Esophagus (tissue), 2 donors: ENCODE data around the gene GMDS. TPM values are rescaled to one million over a fixed set of nuclear protein-coding genes. Genes with fewer than 3 reads are reported as not detected.
"Not testable (repeated sequence)": the region's sequence is repeated elsewhere in the genome, so short reads cannot be mapped to it uniquely, and the experiment has no call there.

ENCODE experiments used
- H3K27ac ChIP-seq, 2 donors: one replicate each; pipeline ENCODE4 v1.5.1; 2013; ENCODE audit warnings: low read depth in 2 of 2, mild to moderate bottlenecking in 2 of 2, inconsistent platforms in 1 of 2, low read length in 1 of 2, moderate library complexity in 1 of 2
- H3K27me3 ChIP-seq, 2 donors: one replicate each; pipeline ENCODE4 v1.6.1; 2013; ENCODE audit warnings: low read length in 2 of 2, control low read depth in 1 of 2, mild to moderate bottlenecking in 1 of 2; ENCODE audit not compliant: insufficient read depth in 2 of 2, control insufficient read depth in 1 of 2
- H3K36me3 ChIP-seq, 2 donors: one replicate each; pipeline ENCODE4 v1.6.1; 2013; ENCODE audit warnings: low read length in 1 of 2; ENCODE audit not compliant: control insufficient read depth in 2 of 2, insufficient read depth in 2 of 2
- H3K4me1 ChIP-seq, 2 donors: one replicate each; pipeline ENCODE4 v1.6.1; 2013; ENCODE audit warnings: low read length in 1 of 2; ENCODE audit not compliant: control insufficient read depth in 2 of 2, insufficient read depth in 2 of 2
- H3K4me3 ChIP-seq, 2 donors: one replicate each; pipeline ENCODE4 v1.5.1; 2013; ENCODE audit warnings: low read length in 2 of 2, mild to moderate bottlenecking in 2 of 2, low read depth in 1 of 2, moderate library complexity in 1 of 2
- H3K9me3 ChIP-seq, 2 donors: one replicate each; pipeline ENCODE4 v1.6.1; 2013; ENCODE audit warnings: mild to moderate bottlenecking in 2 of 2, low read depth in 1 of 2, low read length in 1 of 2, moderate library complexity in 1 of 2; ENCODE audit not compliant: control insufficient read depth in 2 of 2, insufficient read depth in 1 of 2
- WGBS, 2 donors: extraction: QIAGEN DNeasy Blood & Tissue Kit; methylation state at CpG; one replicate each; pipeline ENCODE4 v1.1.7; 2013; 5-methylcytosine and 5-hydroxymethylcytosine counted together
- polyA plus RNA-seq, 2 donors: library from polyadenylated mRNA; stranded (reverse); fragments of 200-250 nt; gene quantifications; one replicate each; pipeline ENCODE4 v1.2.3, GENCODE V29; 2013
- donor health status: healthy with polysubstance abuse.
- donor health status: Bipolar disorder and iron deficiency.

The GMDS gene
- polyA plus RNA-seq, 2 donors: 42.4 to 54.5 TPM

DNA sequence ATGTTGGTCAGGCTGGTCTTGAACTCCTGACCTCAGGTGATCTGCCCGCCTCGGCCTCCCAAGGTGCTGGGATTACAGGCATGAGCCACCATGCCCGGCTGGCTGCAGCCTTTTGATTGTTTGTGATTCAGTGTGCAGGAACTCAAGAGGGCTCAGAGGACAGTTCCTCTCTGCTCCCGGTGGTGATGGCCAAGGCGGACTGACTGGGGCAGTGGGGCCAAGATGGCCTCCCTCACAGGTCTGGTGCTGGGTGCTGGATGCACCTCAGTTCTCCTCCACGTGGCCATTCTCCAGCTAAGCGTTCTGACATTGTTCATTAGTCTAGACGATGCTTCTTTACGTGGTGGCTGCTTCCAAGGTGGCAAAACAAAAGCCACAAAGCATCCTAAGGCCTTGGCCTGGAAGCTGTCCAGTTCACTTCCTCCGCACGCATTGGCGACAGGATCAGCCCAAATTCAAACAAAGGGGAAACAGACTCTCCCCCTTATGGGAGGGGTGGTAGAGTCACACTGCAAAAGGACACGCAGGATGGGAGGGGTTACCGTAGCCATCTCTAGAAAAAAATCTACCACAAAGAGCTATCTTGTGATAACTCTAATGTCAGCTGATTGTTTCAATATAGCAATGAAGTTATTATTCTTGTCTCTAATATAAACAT, 488.8 kb downstream of the GMDS start:
- H3K4me1 ChIP-seq: no peaks in the 10 kb centered on the region
- WGBS, 2 donors: 76 to 82% methylated on average over 12 to 14 of the region's 14 CpGs
- H3K27ac ChIP-seq: no peak overlapping the region
- H3K9me3 ChIP-seq: no peaks in the 10 kb centered on the region
- H3K36me3 ChIP-seq: no peaks in the 10 kb centered on the region
- no peaks in the 10 kb centered on the region for H3K27me3 ChIP-seq
- no peak overlapping the region for H3K4me3 ChIP-seq

- not testable (repeated sequence) for H3K36me3 ChIP-seq, H3K27ac ChIP-seq, H3K27me3 ChIP-seq, H3K4me1 ChIP-seq, H3K9me3 ChIP-seq, H3K4me3 ChIP-seq
- WGBS, 2 donors: 91 to 92% methylated on average over 8 of the region's 8 CpGs
Observed at GRCh38 chr6:1751063-1751462, 494.3 kb downstream of the GMDS start.

GRCh38 chr6:1749041-1749440, 496.4 kb downstream of the GMDS start:
- no peak overlapping the region for H3K4me3 ChIP-seq
- no peaks in the 10 kb centered on the region for H3K27me3 ChIP-seq
- peaks cover 0 to 2% of the 10 kb centered on the region in 2 donors for H3K4me1 ChIP-seq
- WGBS, 2 donors: 85 to 94% methylated on average over 6 of the region's 6 CpGs
- H3K36me3 ChIP-seq: no peaks in the 10 kb centered on the region
- no peaks in the 10 kb centered on the region for H3K9me3 ChIP-seq
- H3K27ac ChIP-seq: no peak overlapping the region

GRCh38 chr6:1747531-1747930, 497.9 kb downstream of the GMDS start:
- Histone ChIP-seq H3K27ac (no peak overlapping the region), H3K9me3 (no peaks in the 10 kb centered on the region), H3K27me3 (no peaks in the 10 kb centered on the region), H3K36me3 (no peaks in the 10 kb centered on the region), H3K4me3 (no peak overlapping the region), H3K4me1 (peaks cover 0 to 2% of the 10 kb centered on the region in 2 donors)
- 72 to 79% methylated on average over 5 of the region's 5 CpGs for WGBS, 2 donors

GRCh38 chr6:1747003-1747402, 498.4 kb downstream of the GMDS start:
- Histone ChIP-seq H3K36me3 (no peaks in the 10 kb centered on the region), H3K4me3 (no peak overlapping the region), H3K27ac (no peak overlapping the region), H3K9me3 (no peaks in the 10 kb centered on the region), H3K27me3 (no peaks in the 10 kb centered on the region), H3K4me1 (peaks cover 0 to 2% of the 10 kb centered on the region in 2 donors)
- 84 to 89% methylated on average over 4 of the region's 4 CpGs for WGBS, 2 donors

- Histone ChIP-seq H3K27ac (no peak overlapping the region), H3K27me3 (no peaks in the 10 kb centered on the region), H3K4me3 (no peak overlapping the region), H3K9me3 (no peaks in the 10 kb centered on the region), H3K36me3 (no peaks in the 10 kb centered on the region), H3K4me1 (peaks cover 0 to 2% of the 10 kb centered on the region in 2 donors)
- WGBS, 2 donors: 85 to 90% methylated on average over 8 of the region's 8 CpGs
Observed at GRCh38 chr6:1745814-1746213, 499.6 kb downstream of the GMDS start.

GRCh38 chr6:1744543-1744942, 500.9 kb downstream of the GMDS start:
- Histone ChIP-seq H3K27me3 (no peaks in the 10 kb centered on the region), H3K4me3 (no peak overlapping the region), H3K36me3 (no peaks in the 10 kb centered on the region), H3K4me1 (peaks cover 0 to 2% of the 10 kb centered on the region in 2 donors), H3K27ac (no peak overlapping the region), H3K9me3 (no peaks in the 10 kb centered on the region)
- WGBS, 2 donors: 94 to 95% methylated on average over 9 of the region's 9 CpGs

DNA sequence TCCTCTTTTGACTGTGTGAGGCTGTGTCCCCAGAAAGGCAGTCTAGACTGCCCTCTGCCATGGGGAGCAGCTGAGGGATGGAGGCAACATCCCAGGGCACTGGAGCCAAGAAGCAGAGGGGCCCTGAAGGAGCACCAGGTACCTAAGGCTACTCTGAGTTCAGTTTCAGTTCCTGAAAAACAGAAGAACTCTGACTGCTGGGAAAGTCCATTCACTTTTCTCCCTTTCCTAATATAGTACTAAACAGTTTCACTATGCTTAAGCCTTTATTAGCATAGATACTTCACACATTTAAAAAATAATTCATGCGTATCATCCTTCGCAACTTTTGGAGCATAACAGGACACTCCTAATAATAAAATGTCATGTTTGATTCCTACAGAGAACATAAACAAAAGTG, 505.7 kb downstream of the GMDS start:
- Histone ChIP-seq H3K9me3 (no peaks in the 10 kb centered on the region), H3K36me3 (no peaks in the 10 kb centered on the region), H3K27ac (no peak overlapping the region), H3K27me3 (no peaks in the 10 kb centered on the region), H3K4me1 (peaks cover 0 to 5% of the 10 kb centered on the region in 2 donors), H3K4me3 (no peak overlapping the region)
- 79 to 81% methylated on average over 2 of the region's 2 CpGs for WGBS, 2 donors

- Histone ChIP-seq H3K4me1 (peaks cover 0 to 3% of the 10 kb centered on the region in 2 donors), H3K27me3 (no peaks in the 10 kb centered on the region), H3K36me3 (no peaks in the 10 kb centered on the region), H3K4me3 (no peak overlapping the region), H3K9me3 (no peaks in the 10 kb centered on the region), H3K27ac (no peak overlapping the region)
- 84 to 89% methylated on average over 9 of the region's 9 CpGs for WGBS, 2 donors
Observed at GRCh38 chr6:1739220-1739619, 506.2 kb downstream of the GMDS start.

DNA sequence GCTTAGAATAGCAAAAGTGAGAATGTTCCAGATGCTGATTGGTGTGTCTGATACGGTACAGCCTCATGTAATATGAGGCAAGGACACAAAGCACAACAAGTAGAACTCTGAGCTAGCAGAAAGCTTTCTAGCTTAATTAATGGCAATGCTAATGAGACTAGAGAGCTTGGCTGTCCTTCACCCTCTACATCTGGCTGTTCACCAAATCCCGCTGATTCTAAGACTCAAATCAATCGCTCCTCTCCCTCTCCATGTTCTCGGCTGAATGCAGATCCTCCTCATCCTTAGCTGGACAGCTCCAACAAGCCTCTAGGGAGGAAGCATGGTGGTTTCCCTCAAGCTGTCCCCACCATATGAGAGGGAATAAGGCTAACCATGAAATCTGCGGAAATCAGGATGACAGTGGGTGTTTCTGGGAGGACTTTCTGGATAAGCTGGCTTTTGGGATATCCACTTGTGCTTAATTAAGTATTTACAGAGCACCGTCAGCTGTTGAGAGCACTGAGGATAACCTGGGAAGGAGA, 506.8 kb downstream of the GMDS start:
- Histone ChIP-seq H3K27ac (no peak overlapping the region), H3K27me3 (no peaks in the 10 kb centered on the region), H3K4me3 (no peak overlapping the region), H3K9me3 (no peaks in the 10 kb centered on the region), H3K36me3 (no peaks in the 10 kb centered on the region), H3K4me1 (peaks cover 0 to 3% of the 10 kb centered on the region in 2 donors)
- 83 to 85% methylated on average over 6 of the region's 6 CpGs for WGBS, 2 donors
